ENCODE measurements around the gene PARP15.
"Not testable (repeated sequence)": the region's sequence is repeated elsewhere in the genome, so short reads cannot be mapped to it uniquely, and the experiment has no call there.

DNA sequence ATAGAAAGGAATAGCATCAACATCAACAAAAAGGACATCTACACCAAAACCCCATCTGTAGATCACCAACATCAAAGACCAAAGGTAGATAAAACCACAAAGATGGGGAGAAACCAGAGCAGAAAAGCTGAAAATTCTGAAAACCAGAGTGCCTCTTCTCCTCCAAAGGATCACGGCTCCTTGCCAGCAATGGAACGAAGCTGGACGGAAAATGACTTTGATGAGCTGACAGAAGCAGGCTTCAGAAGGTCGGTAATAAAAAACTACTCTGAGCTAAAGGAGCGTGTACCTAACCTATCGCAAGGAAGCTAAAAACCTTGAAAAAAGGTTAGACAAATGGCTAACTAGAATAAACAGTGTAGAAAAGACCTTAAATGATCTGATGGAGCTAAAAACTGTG is 74.5 kb downstream of the PARP15 start:
- not testable (repeated sequence) for TF ChIP-seq CTCF (IDR thresholded peaks at IDR 0.05); POLR2A (IDR thresholded peaks at IDR 0.05); POLR2AphosphoS5 (IDR thresholded peaks at IDR 0.05; ENCODE audit: insufficient read depth in 1 of 2, low read depth in 1 of 2)

All from vagina (tissue), 2 donors.